ENCODE data around the gene SSUH2.

The SSUH2 gene

DNA sequence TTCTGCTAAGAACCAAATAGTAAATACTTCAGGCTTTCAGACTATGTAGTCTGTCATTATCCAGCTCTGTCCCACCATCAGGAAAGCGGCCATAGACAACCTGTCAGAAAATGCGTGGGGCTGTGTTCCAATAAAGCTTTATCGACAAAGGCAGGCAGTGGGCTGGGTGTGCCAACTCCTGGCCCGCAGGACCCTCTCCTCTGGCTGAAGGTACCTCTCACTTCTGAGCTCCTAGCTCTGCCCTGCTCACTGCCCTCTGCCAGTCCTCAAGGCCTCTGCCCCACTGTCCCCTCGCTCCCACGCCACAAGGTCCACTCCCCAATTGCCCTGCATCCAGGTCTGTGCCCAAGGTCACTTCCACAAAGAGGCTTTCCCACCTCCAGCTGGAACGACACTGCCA is 20.0 kb downstream of the SSUH2 start:
- no peak overlapping the region for H3K4me3 ChIP-seq (ENCODE audit: low read length)
- no peak overlapping the region for H3K27ac ChIP-seq (ENCODE audit: low read depth, low read length)
- H3K4me1 ChIP-seq (ENCODE audit: insufficient read depth, low read length) = peaks cover 9% of the 10 kb centered on the region
- H3K9me3 ChIP-seq (ENCODE audit: insufficient read depth, low read depth, low read length) = no peaks in the 10 kb centered on the region
- no peaks in the 10 kb centered on the region for H3K27me3 ChIP-seq (ENCODE audit: insufficient read depth, low read length)
- 93% methylated on average over 7 of the region's 7 CpGs for WGBS
- H3K9ac ChIP-seq (ENCODE audit: low read depth, low read length) = no peak overlapping the region
- H3K36me3 ChIP-seq (ENCODE audit: insufficient read depth, low read length) = no peaks in the 10 kb centered on the region

DNA sequence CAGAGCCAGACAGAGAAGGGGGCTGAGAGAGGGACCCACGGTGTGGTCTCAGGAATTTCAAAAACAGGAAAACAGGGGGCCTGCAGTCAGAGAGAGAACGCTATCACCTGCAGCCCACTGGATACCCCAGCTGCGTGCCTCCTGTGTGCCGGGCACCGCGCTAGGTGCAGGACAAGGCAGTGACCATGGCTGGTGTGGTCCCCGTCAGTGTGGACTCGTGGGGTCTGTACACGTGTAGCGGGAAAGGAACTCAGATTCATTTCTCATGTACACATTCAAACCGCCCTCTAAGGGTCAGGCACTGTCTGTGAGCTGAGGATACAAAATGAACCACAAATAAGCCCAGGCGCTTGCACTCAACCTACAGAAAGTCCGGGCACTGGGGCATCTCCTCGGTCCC is 20.9 kb downstream of the SSUH2 start:
- Histone ChIP-seq H3K4me1 (ENCODE audit: insufficient read depth, low read length) (peaks cover 9% of the 10 kb centered on the region), H3K4me3 (ENCODE audit: low read length) (no peak overlapping the region), H3K9ac (ENCODE audit: low read depth, low read length) (no peak overlapping the region), H3K9me3 (ENCODE audit: insufficient read depth, low read depth, low read length) (no peaks in the 10 kb centered on the region), H3K27me3 (ENCODE audit: insufficient read depth, low read length) (no peaks in the 10 kb centered on the region), H3K27ac (ENCODE audit: low read depth, low read length) (no peak overlapping the region), H3K36me3 (ENCODE audit: insufficient read depth, low read length) (no peaks in the 10 kb centered on the region)
- 92% methylated on average over 14 of the region's 14 CpGs for WGBS

DNA sequence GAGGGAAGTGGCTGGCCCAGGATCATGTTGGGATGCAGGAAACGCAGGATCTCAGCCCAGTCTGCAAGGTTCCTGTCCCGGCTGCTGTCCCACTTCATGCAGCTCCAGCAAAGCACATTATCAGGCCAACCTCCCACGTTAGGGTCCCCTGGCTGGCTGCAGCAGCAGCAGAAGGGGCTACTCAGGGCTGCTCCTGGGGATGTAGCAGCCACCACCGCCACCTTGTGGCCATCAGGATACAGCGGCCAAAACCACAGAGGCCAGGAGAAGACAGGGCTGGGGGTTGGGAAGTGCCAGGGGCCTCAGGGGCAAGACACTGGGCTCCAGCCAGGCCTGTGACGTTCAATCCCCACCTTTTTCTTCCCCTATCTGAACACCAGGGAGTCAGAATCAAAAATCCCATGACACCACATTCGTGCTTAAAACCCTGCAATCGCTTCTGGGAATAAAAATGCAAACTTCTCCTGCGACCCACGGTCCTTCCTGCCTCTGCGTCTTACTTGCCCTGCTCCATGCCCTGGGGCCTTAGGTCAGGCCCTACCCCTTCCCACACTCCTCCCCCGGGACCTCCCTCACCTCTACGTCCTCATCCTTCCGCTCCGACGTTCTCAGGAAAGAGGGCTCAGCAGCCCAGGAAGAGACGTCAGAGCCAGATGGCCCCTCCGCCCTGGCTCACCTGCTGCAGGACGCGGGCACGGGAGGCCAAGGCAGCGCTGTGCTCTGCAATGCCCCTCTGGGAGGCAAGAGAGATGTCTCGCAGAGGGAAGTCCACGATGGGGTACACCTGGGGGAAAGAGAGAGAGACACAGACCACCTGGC is 21.5 kb downstream of the SSUH2 start:
- H3K9ac ChIP-seq (ENCODE audit: low read depth, low read length) = peak overlapping the region; percentile 23; the same call in 1 of the 2 replicates
- WGBS = 50% methylated on average over 24 of the region's 24 CpGs
- no peak overlapping the region for H3K4me3 ChIP-seq (ENCODE audit: low read length)
- no peaks in the 10 kb centered on the region for H3K27me3 ChIP-seq (ENCODE audit: insufficient read depth, low read length)
- H3K27ac ChIP-seq (ENCODE audit: low read depth, low read length) = no peak overlapping the region
- no peaks in the 10 kb centered on the region for H3K9me3 ChIP-seq (ENCODE audit: insufficient read depth, low read depth, low read length)
- H3K4me1 ChIP-seq (ENCODE audit: insufficient read depth, low read length) = peaks cover 9% of the 10 kb centered on the region
- H3K36me3 ChIP-seq (ENCODE audit: insufficient read depth, low read length) = no peaks in the 10 kb centered on the region

DNA sequence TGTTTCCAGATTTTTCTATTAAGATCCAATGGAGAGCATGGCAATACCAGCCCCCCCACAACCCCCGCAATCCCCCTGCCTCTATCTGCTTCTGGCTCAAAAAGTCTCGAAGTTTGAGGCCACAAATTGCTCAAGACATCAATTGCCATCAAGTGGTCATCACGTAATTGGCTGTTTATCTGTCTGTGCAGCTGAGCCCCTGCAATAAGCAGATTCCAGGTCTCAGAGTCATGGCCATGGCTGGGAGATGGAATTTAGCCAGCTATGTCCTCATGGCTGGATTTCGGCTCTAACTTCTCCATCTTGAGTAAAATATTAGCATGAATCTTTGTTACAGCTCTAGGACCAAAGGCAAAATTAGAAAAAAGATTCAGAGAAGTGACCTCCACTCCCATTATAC is 22.7 kb downstream of the SSUH2 start:
- peaks cover 9% of the 10 kb centered on the region for H3K4me1 ChIP-seq (ENCODE audit: insufficient read depth, low read length)
- no peak overlapping the region for H3K27ac ChIP-seq (ENCODE audit: low read depth, low read length)
- H3K9ac ChIP-seq (ENCODE audit: low read depth, low read length) = no peak overlapping the region
- no peaks in the 10 kb centered on the region for H3K9me3 ChIP-seq (ENCODE audit: insufficient read depth, low read depth, low read length)
- 92% methylated on average over 4 of the region's 4 CpGs for WGBS
- no peaks in the 10 kb centered on the region for H3K27me3 ChIP-seq (ENCODE audit: insufficient read depth, low read length)
- H3K36me3 ChIP-seq (ENCODE audit: insufficient read depth, low read length) = no peaks in the 10 kb centered on the region
- H3K4me3 ChIP-seq (ENCODE audit: low read length) = no peak overlapping the region

DNA sequence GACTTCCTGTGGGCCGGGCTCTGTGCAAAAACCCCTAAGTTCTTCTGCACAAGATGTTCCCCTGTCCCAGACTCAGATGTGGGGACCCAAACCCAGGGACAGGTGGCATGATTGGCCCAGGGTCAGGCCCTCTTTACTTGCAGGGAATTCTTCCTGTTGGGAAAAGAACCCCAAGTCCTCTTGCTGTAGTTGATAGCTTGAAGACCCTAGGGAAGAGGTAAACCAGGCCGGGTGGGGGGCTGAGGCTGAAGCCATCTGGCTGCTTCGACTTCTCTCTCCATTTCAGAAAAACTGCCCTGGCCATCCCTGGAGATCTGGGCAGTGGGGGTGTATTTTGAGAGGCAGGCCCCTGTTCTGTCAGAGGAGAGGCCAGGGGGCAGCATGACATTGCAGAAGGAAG is 23.5 kb downstream of the SSUH2 start:
- Histone ChIP-seq H3K9ac (ENCODE audit: low read depth, low read length) (no peak overlapping the region), H3K27ac (ENCODE audit: low read depth, low read length) (no peak overlapping the region), H3K36me3 (ENCODE audit: insufficient read depth, low read length) (no peaks in the 10 kb centered on the region), H3K27me3 (ENCODE audit: insufficient read depth, low read length) (no peaks in the 10 kb centered on the region), H3K9me3 (ENCODE audit: insufficient read depth, low read depth, low read length) (no peaks in the 10 kb centered on the region), H3K4me1 (ENCODE audit: insufficient read depth, low read length) (peaks cover 9% of the 10 kb centered on the region), H3K4me3 (ENCODE audit: low read length) (no peak overlapping the region)
- WGBS = 86% methylated on average over 3 of the region's 3 CpGs

DNA sequence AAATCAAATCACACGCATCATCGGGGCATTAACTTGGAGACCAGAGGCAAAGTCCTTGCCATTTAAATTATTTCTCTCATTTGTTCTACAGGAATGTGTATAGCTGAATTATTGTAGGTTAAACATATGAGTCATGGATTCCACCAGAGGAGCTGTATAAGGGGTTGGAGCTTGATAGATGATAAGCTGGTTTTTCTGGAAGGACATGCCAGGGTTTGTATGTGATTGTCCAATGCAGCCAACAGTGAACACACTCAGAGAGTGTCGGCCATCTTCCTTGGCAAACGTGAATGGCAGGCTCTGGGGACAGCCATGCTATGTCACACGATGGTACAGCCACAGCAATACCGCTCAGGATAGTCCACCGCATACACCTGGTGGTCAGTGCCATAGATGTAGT is 25.1 kb downstream of the SSUH2 start:
- WGBS = 95% methylated on average over 7 of the region's 7 CpGs
- H3K27me3 ChIP-seq (ENCODE audit: insufficient read depth, low read length) = no peaks in the 10 kb centered on the region
- no peaks in the 10 kb centered on the region for H3K9me3 ChIP-seq (ENCODE audit: insufficient read depth, low read depth, low read length)
- H3K4me3 ChIP-seq (ENCODE audit: low read length) = no peak overlapping the region
- H3K4me1 ChIP-seq (ENCODE audit: insufficient read depth, low read length) = peaks cover 9% of the 10 kb centered on the region
- H3K9ac ChIP-seq (ENCODE audit: low read depth, low read length) = no peak overlapping the region
- no peak overlapping the region for H3K27ac ChIP-seq (ENCODE audit: low read depth, low read length)
- H3K36me3 ChIP-seq (ENCODE audit: insufficient read depth, low read length) = no peaks in the 10 kb centered on the region

DNA sequence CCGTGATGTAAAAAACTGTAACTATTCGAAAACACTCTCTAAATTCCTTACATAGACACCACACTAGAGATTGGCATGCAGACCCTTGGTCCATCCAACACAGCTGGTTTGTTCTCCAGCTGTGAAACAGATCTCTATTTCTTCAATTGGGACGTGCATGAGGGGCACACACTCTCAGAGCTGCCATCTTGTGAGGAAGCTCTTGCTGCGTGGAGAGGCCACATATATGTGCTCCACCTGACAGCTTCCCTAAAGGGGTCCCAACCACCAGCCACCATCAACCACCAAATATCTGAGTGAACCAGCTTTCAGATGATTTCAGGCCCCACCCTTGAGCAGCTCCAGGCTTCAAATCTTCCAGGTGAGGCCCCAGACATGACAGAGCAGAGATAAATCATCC is 25.6 kb downstream of the SSUH2 start:
- peaks cover 9% of the 10 kb centered on the region for H3K4me1 ChIP-seq (ENCODE audit: insufficient read depth, low read length)
- H3K9ac ChIP-seq (ENCODE audit: low read depth, low read length) = no peak overlapping the region
- no peaks in the 10 kb centered on the region for H3K9me3 ChIP-seq (ENCODE audit: insufficient read depth, low read depth, low read length)
- H3K27ac ChIP-seq (ENCODE audit: low read depth, low read length) = no peak overlapping the region
- no peaks in the 10 kb centered on the region for H3K27me3 ChIP-seq (ENCODE audit: insufficient read depth, low read length)
- WGBS = 94% methylated on average over 4 of the region's 4 CpGs
- no peak overlapping the region for H3K4me3 ChIP-seq (ENCODE audit: low read length)
- H3K36me3 ChIP-seq (ENCODE audit: insufficient read depth, low read length) = no peaks in the 10 kb centered on the region

DNA sequence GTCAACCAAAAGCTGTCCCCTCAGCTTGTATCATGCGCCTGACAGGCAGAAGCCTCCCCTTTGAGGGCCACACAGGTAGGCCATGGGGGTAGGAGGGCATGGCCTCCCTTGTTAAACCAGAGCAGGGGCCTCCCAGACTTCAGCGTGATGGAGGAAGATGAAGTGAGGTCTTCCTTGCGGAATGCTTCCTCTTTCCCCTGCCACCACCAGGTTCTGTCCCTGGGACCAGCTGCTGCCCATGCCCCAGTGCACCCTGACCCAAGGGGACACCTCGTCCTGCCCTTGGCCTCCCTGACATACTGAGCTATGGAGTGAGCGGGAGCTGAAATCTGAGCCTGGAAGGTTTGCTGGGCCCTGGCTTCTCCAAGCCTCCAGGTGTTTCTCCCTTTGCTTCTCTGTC is 26.7 kb downstream of the SSUH2 start:
- no peaks in the 10 kb centered on the region for H3K9me3 ChIP-seq (ENCODE audit: insufficient read depth, low read depth, low read length)
- no peaks in the 10 kb centered on the region for H3K36me3 ChIP-seq (ENCODE audit: insufficient read depth, low read length)
- H3K27ac ChIP-seq (ENCODE audit: low read depth, low read length) = no peak overlapping the region
- H3K27me3 ChIP-seq (ENCODE audit: insufficient read depth, low read length) = no peaks in the 10 kb centered on the region
- H3K4me3 ChIP-seq (ENCODE audit: low read length) = no peak overlapping the region
- H3K4me1 ChIP-seq (ENCODE audit: insufficient read depth, low read length) = peaks cover 6% of the 10 kb centered on the region; the same call in 1 of the 2 replicates
- WGBS = 94% methylated on average over 5 of the region's 5 CpGs
- no peak overlapping the region for H3K9ac ChIP-seq (ENCODE audit: low read depth, low read length)

DNA sequence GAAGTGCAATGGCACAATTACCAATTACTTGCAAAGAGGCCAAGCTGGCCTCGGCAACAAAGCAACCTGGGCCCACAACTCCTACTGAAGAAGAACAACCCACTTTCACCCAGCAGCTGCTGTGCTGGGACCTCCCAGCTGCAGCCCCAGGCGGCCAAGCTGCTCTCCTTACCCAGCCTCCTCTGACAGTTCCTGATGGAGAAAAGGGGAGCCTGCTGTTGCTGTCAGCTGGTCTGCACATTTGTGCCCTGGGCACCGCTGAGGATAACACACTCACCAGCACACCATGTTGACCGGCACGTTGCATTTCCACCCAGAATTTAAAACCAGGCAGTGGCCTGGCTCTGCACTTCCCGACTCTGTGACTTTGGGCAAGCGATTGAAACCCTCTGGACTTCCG is 33.6 kb downstream of the SSUH2 start:
- Histone ChIP-seq H3K4me3 (ENCODE audit: low read length) (no peak overlapping the region), H3K9ac (ENCODE audit: low read depth, low read length) (no peak overlapping the region), H3K36me3 (ENCODE audit: insufficient read depth, low read length) (no peaks in the 10 kb centered on the region), H3K27ac (ENCODE audit: low read depth, low read length) (no peak overlapping the region), H3K27me3 (ENCODE audit: insufficient read depth, low read length) (no peaks in the 10 kb centered on the region), H3K9me3 (ENCODE audit: insufficient read depth, low read depth, low read length) (no peaks in the 10 kb centered on the region), H3K4me1 (ENCODE audit: insufficient read depth, low read length) (peaks cover 4% of the 10 kb centered on the region; the same call in 1 of the 2 replicates)
- WGBS = 91% methylated on average over 8 of the region's 8 CpGs

DNA sequence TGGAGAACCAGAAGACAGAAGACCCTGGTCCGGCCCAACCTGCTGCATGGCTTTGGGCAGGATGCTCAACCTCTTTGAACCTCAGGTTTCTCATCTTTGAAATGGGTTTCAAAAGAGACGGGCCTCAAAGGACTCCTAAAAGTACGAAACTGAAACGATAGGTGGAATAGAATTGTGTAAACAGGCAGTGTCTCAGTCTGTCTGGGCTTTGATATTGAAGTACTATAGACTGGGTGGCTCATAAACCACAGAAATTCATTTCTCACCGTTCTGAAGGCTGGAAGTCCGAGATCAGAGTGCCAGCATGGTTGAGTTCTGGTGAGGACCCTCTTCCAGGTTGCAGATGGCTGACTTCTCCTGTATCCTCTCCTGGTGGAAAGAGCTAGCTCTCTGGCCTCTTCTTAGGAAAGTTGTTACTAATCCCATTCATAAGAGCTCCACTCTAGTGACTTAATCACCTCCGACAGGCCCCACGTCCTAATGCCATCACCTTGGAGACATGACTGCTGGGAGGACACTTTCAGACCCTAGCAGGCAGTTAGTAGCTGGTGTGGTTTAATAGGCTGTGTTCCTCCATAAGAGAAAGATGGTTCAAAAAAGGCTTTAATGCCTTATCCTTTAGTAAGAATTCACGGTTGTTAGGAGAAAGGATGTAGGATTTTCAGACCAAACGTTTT is 35.7 kb downstream of the SSUH2 start:
- no peak overlapping the region for H3K4me3 ChIP-seq (ENCODE audit: low read length)
- H3K27ac ChIP-seq (ENCODE audit: low read depth, low read length) = no peak overlapping the region
- H3K36me3 ChIP-seq (ENCODE audit: insufficient read depth, low read length) = no peaks in the 10 kb centered on the region
- WGBS = 82% methylated on average over 10 of the region's 10 CpGs
- no peaks in the 10 kb centered on the region for H3K9me3 ChIP-seq (ENCODE audit: insufficient read depth, low read depth, low read length)
- no peak overlapping the region for H3K9ac ChIP-seq (ENCODE audit: low read depth, low read length)
- H3K4me1 ChIP-seq (ENCODE audit: insufficient read depth, low read length) = peaks cover 4% of the 10 kb centered on the region; the same call in 1 of the 2 replicates
- H3K27me3 ChIP-seq (ENCODE audit: insufficient read depth, low read length) = no peaks in the 10 kb centered on the region

DNA sequence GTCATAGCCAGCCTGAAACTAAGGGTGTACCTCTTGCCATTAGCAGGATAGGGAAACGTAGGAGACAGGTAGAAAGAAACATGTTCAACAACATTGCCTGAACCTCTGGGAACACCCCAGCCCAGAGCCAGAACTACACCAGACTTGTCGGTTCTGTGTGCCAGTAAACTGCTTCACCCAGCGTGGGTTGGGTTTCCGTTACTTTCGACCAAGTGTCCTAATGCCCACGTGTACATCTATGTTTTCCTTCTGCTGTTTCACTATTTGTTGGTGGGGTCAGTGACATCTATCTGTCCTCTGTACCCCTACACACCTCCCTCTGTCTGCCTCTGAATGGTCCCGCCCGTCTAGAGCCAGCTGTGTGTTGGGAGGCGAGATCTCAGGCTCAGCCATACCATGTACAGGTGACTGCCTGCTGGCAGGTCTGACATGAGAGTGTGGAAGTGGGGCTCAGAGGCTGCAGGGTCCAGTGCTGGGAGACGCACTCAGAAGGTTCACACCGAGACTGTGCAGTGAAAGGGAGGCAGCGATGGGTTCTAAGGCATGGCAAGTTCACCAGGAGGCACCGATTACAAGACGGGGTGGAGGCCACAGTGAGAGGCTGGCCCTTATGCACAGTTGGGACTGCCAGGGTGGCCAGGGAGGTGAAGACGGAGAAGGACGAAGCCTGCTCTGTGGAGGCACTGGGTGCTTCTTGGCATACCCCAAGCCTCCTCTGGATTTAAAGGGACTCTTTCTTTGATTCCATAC is 36.4 kb downstream of the SSUH2 start:
- Histone ChIP-seq H3K27ac (ENCODE audit: low read depth, low read length) (no peak overlapping the region), H3K36me3 (ENCODE audit: insufficient read depth, low read length) (no peaks in the 10 kb centered on the region), H3K27me3 (ENCODE audit: insufficient read depth, low read length) (no peaks in the 10 kb centered on the region), H3K9ac (ENCODE audit: low read depth, low read length) (no peak overlapping the region), H3K4me1 (ENCODE audit: insufficient read depth, low read length) (peaks cover 4% of the 10 kb centered on the region; the same call in 1 of the 2 replicates), H3K4me3 (ENCODE audit: low read length) (no peak overlapping the region), H3K9me3 (ENCODE audit: insufficient read depth, low read depth, low read length) (no peaks in the 10 kb centered on the region)
- 94% methylated on average over 16 of the region's 16 CpGs for WGBS

Data from HUES64 (cell line).